Kidney (tissue), 14 donors: Measurements from ENCODE around the gene UNC119B. TPM values are rescaled to one million over a fixed set of nuclear protein-coding genes. Genes with fewer than 3 reads are reported as not detected.
A peak's percentile ranks its signal among the peaks of the same experiment; 100 is the strongest.

Experiments
- DNase-seq, 5 donors: peaks; one replicate each; pipeline ENCODE4 v3.0.0-alpha.2; 2013 to 2020
- FAIRE-seq: peaks from 2 replicates; lab custom pipeline; 2012; peaks lifted over from hg19 to GRCh38; lab: Jason Lieb, UNC
- H3K27ac ChIP-seq, 2 donors: one replicate each; pipeline ENCODE4 v1.7.0; 2013; ENCODE audit warnings: low read depth in 2 of 2, low read length in 2 of 2, inconsistent platforms in 1 of 2
- H3K27me3 ChIP-seq: one replicate; pipeline ENCODE4 v1.7.1; 2013; ENCODE audit warnings: low read length, inconsistent platforms; ENCODE audit not compliant: control insufficient read depth, insufficient read depth
- H3K36me3 ChIP-seq, 3 donors: one replicate each; pipeline versions ENCODE4 v1.7.0 to v1.7.1; 2013; ENCODE audit warnings: low read length in 3 of 3, control low read depth in 1 of 3, inconsistent platforms in 1 of 3; ENCODE audit not compliant: insufficient read depth in 3 of 3, control insufficient read depth in 2 of 3
- H3K4me1 ChIP-seq, 3 donors: one replicate each; pipeline versions ENCODE4 v1.7.0 to v1.7.1; 2013; ENCODE audit warnings: low read length in 3 of 3, inconsistent platforms in 1 of 3, low read depth in 1 of 3; ENCODE audit not compliant: control insufficient read depth in 2 of 3, insufficient read depth in 2 of 3
- H3K4me3 ChIP-seq, 3 donors: one replicate each; pipeline versions ENCODE4 v1.7.0 to v1.8.1; 2013; ENCODE audit warnings: low read length in 3 of 3, control low read depth in 1 of 3, inconsistent platforms in 1 of 3
- H3K9ac ChIP-seq, 3 donors: one replicate each; pipeline versions ENCODE4 v1.7.0 to v1.7.1; 2013; ENCODE audit warnings: low read length in 3 of 3, control low read depth in 1 of 3, inconsistent platforms in 1 of 3
- H3K9me3 ChIP-seq, 3 donors: one replicate each; pipeline versions ENCODE4 v1.7.0 to v1.7.1; 2013; ENCODE audit warnings: low read length in 3 of 3, control low read depth in 1 of 3, inconsistent platforms in 1 of 3; ENCODE audit not compliant: control insufficient read depth in 2 of 3, insufficient read depth in 1 of 3
- intact Hi-C: fragments of 100-400 bp; cut with DNase I; formaldehyde crosslinking; loops from one replicate; pipeline ENCODE4 v1.11.1; 2022
- polyA plus RNA-seq: library from polyadenylated mRNA; stranded (reverse); fragments of 350-450 nt; fragmentation: Illumina TruSeq; extraction: RNeasy Lipid Tissue Mini Kit (QIAGEN cat#74804); gene quantifications from one replicate; pipeline ENCODE4 v1.2.3, GENCODE V29; 2014; ENCODE audit warnings: low read depth, low replicate concordance; ENCODE audit not compliant: insufficient read depth
- total RNA-seq: library from RNA; stranded (reverse); fragmentation: NEBNext Ultra II Directional; extraction: Animal tissue kit (Norgen Biotek cat#: 25700); gene quantifications from one replicate; pipeline ENCODE4 v1.2.1, GENCODE V29; 2021
- TF ChIP-seq, protein P1 (sequence below): IDR thresholded peaks from 3 replicates; pipeline ENCODE4 v1.5.1; 2012; ENCODE audit warnings: mild to moderate bottlenecking, moderate library complexity, borderline replicate concordance; ENCODE audit not compliant: insufficient read depth; ENCODE audit errors: extremely low read depth
- donor health status: control.
- donor health status: control.
- donor health status: control.
- donor health status: control.
- donor health status: control.
- donor health status: DM: yes; HTN: yes; CAD: no.
- donor health status: Normal renal cell carcinoma (clear cell type).

Gene UNC119B
- total and polyA plus RNA-seq, 2 donors from 2014 or later = 29.4 to 44.5 TPM

DNA sequence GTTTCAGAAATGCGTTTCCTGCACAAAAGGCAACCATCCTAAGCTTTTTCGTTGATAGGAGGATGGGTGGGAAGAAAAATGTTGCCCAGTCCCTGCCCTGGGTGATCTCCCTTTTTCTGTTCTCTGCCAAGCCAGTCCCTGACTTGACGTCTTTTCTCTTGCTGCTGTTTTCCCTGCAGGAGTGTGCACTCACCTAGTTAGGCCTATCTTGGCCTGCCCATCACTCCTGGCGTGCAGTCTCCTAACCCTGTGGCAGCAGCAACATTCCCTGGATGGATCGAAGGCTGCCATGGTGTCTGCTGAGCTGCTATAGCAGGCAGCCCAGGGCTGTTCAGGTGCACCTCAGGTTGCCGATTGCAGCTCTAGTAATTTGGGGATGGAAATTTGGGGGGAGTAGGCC lies 1.2 kb downstream of the UNC119B start:
- Histone ChIP-seq H3K36me3 (peaks cover 5 to 26% (median 11%) of the 10 kb centered on the region in 3 donors), H3K4me3 (peak overlapping the region; percentile 49 to 80 (median 57)), H3K27ac (no peak overlapping the region), H3K9me3 (no peaks in the 10 kb centered on the region), H3K27me3 (no peaks in the 10 kb centered on the region), H3K4me1 (peaks cover 3 to 17% (median 14%) of the 10 kb centered on the region in 3 donors), H3K9ac (peak overlapping the region; percentile 26 to 56 (median 37))
- FAIRE-seq = no peak
- DNase-seq = no peak
- TF ChIP-seq, protein P1, sequence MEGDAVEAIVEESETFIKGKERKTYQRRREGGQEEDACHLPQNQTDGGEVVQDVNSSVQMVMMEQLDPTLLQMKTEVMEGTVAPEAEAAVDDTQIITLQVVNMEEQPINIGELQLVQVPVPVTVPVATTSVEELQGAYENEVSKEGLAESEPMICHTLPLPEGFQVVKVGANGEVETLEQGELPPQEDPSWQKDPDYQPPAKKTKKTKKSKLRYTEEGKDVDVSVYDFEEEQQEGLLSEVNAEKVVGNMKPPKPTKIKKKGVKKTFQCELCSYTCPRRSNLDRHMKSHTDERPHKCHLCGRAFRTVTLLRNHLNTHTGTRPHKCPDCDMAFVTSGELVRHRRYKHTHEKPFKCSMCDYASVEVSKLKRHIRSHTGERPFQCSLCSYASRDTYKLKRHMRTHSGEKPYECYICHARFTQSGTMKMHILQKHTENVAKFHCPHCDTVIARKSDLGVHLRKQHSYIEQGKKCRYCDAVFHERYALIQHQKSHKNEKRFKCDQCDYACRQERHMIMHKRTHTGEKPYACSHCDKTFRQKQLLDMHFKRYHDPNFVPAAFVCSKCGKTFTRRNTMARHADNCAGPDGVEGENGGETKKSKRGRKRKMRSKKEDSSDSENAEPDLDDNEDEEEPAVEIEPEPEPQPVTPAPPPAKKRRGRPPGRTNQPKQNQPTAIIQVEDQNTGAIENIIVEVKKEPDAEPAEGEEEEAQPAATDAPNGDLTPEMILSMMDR = no peak
- intact Hi-C loops = loop anchor here (10.0 kb wide), 2 partner anchors 67 to 127 kb away; partner anchors contain the start of genes CABP1 and POP5

DNA sequence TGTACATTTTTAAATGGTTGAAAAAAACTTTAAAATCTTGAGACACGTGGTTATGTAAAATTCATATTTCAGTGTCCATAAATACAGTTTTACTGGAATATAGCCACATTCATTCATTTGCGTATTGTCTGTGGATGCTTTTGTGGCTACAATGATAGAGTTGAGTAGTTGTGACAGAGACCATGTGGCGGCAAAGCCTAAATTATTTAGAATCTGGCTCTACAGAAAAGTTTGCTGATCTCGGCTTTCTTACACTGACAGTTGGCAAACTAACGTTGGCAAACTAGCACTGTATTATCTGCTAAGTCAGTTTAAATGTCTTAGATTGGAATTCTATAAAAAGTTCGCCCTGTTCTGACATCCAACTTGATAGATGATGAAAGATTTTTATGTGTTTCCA lies 2.4 kb downstream of the UNC119B start:
- intact Hi-C loops = loop anchor here (10.0 kb wide), 2 partner anchors 68 to 128 kb away; partner anchors contain the start of genes CABP1 and POP5
- Histone ChIP-seq H3K27me3 (no peaks in the 10 kb centered on the region), H3K27ac (no peak overlapping the region), H3K4me3 (no peak overlapping the region), H3K9ac (no peak overlapping the region), H3K36me3 (peaks cover 12 to 34% (median 17%) of the 10 kb centered on the region in 3 donors), H3K4me1 (peaks cover 3 to 17% (median 14%) of the 10 kb centered on the region in 3 donors), H3K9me3 (no peaks in the 10 kb centered on the region)
- no peak for DNase-seq
- TF ChIP-seq, protein P1 = no peak
- FAIRE-seq = no peak

DNA sequence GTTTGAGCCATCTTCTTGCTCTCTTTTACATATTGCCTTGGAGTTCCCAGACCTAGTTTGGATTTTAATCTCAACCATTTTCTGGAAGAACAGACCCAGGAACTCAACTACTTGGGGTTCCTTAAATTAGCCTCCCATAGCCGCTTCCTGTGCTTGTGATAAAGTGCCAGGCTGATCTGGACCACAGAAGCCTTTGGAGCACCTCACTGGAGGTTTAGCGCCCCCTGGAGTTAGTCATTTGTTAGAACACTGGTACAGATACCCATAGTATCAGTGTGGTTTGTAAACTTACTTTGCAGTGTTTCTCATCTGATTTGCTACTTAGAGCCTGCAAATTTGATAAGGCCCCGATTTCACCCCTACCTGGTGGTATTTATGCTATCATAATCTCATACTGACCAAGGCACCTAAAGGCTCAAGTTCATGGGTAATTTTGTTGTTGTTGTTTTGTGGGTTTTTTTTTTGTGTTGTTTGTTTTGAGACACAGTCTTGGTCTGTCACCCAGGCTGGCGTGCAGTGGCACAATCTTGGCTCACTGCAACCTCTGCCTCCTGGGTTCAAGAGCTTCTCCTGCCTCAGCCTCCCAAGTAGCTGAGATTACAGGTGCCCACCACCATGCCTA lies 3.7 kb downstream of the UNC119B start:
- Histone ChIP-seq H3K27me3 (no peaks in the 10 kb centered on the region), H3K36me3 (peaks cover 14 to 44% (median 25%) of the 10 kb centered on the region in 3 donors), H3K27ac (no peak overlapping the region), H3K9ac (no peak overlapping the region), H3K9me3 (no peaks in the 10 kb centered on the region), H3K4me1 (peaks cover 6 to 20% (median 19%) of the 10 kb centered on the region in 3 donors), H3K4me3 (no peak overlapping the region)
- DNase-seq (peak in 4 of 5 donors; percentile 66 to 93 (median 82)), FAIRE-seq (no peak)
- TF ChIP-seq, protein P1 = peak; percentile 78
- intact Hi-C loops = loop anchor here (10.0 kb wide), 2 partner anchors 69 to 129 kb away; partner anchors contain the start of genes CABP1 and POP5
